GM12872 (cell line): ENCODE results near the gene LRP5.

Experiments used
- CTCF ChIP-seq: IDR thresholded peaks from 3 replicates; pipeline ENCODE4 v1.5.1; 2011; ENCODE audit warnings: low read depth, mild to moderate bottlenecking, low read length, moderate library complexity; ENCODE audit not compliant: insufficient read depth

LRP5 gene

GRCh38 chr11:68473693-68474092, 161.3 kb downstream of the LRP5 start:
- TF ChIP-seq CTCF, result no peak

GRCh38 chr11:68479390-68479789, 167.0 kb downstream of the LRP5 start:
- TF ChIP-seq CTCF, result no peak

- TF ChIP-seq CTCF, result no peak
Observed at GRCh38 chr11:68480193-68480592, 167.8 kb downstream of the LRP5 start.

- TF ChIP-seq CTCF, result no peak
Observed at GRCh38 chr11:68480852-68481510, 168.6 kb downstream of the LRP5 start.

GRCh38 chr11:68481579-68482240, 169.3 kb downstream of the LRP5 start:
- TF ChIP-seq CTCF, result no peak

- no peak for TF ChIP-seq CTCF
Observed at GRCh38 chr11:68488623-68489022, 176.2 kb downstream of the LRP5 start.

GRCh38 chr11:68495220-68495729, 182.9 kb downstream of the LRP5 start:
- no peak for TF ChIP-seq CTCF
